H1 (cell line): ENCODE measurements around the gene MAP1A. TPM values are rescaled to one million over a fixed set of nuclear protein-coding genes. Genes with fewer than 3 reads are reported as not detected.

Experiments
- CTCF ChIA-PET: fragments of 300-600 bp; sonication (Branson Sonifier 250); formaldehyde crosslinking; loops from one replicate; lab custom pipeline; 2021; ENCODE audit not compliant: partially characterized antibody; lab: Charles Lee
- POLR2A ChIA-PET: fragments of 300-600 bp; sonication (Branson Sonifier 250); formaldehyde crosslinking; loops from one replicate; lab custom pipeline; 2021; ENCODE audit warnings: inconsistent platforms; ENCODE audit not compliant: partially characterized antibody; lab: Charles Lee
- DNase-seq, 2 experiments: peaks; one replicate each; pipeline versions ENCODE4 v3.0.0 to v3.0.0-alpha.2; 2010 to 2022; ENCODE audit warnings: low spot score in 2 of 2, low read depth in 1 of 2, mixed read lengths in 1 of 2
- FAIRE-seq: peaks from 2 replicates; lab custom pipeline; 2011; peaks lifted over from hg19 to GRCh38; lab: Jason Lieb, UNC
- H2AFZ ChIP-seq: 2 replicates; pipeline ENCODE4 v1.8.1; 2012; ENCODE audit warnings: low read length, inconsistent platforms
- H2AK5ac ChIP-seq: 2 replicates; pipeline ENCODE4 v1.6.1; 2013; ENCODE audit warnings: low read depth, low read length
- H2BK120ac ChIP-seq: replicated peaks from 2 replicates; pipeline ENCODE3; 2013; ENCODE audit warnings: low read depth, low read length, inconsistent platforms
- H2BK12ac ChIP-seq: 2 replicates; pipeline ENCODE4 v1.6.1; 2013; ENCODE audit warnings: low read depth, low read length
- H2BK15ac ChIP-seq: 2 replicates; pipeline ENCODE4 v1.6.1; 2013; ENCODE audit warnings: low read length
- H2BK20ac ChIP-seq: 2 replicates; pipeline ENCODE4 v1.6.1; 2013; ENCODE audit warnings: low read length
- H2BK5ac ChIP-seq: 2 replicates; pipeline ENCODE4 v1.6.1; 2013; ENCODE audit warnings: low read depth, low read length
- H3K14ac ChIP-seq: 2 replicates; pipeline ENCODE4 v1.6.1; 2013; ENCODE audit warnings: inconsistent platforms; ENCODE audit not compliant: insufficient read length
- H3K18ac ChIP-seq: 2 replicates; pipeline ENCODE4 v1.6.1; 2013; ENCODE audit warnings: low read length; ENCODE audit errors: extremely low read depth
- H3K23ac ChIP-seq: 2 replicates; pipeline ENCODE4 v1.6.1; 2013; ENCODE audit warnings: inconsistent platforms; ENCODE audit not compliant: insufficient read length
- H3K23me2 ChIP-seq: 2 replicates; pipeline ENCODE4 v1.6.1; 2013; ENCODE audit warnings: low read depth, low read length
- H3K27ac ChIP-seq: 2 replicates; pipeline ENCODE4 v1.6.1; 2011; ENCODE audit warnings: low read depth, low read length, inconsistent platforms
- H3K27me3 ChIP-seq, 4 experiments: replicated peaks in 1 of 4; 1 replicate in 1 of 4; 2 replicates in 3 of 4; pipeline versions ENCODE4 v1.6.1 to v1.8.1; 2011 to 2013; ENCODE audit warnings: low read length in 3 of 4, mild to moderate bottlenecking in 3 of 4, inconsistent platforms in 2 of 4, mixed read lengths in 2 of 4, moderate library complexity in 1 of 4; ENCODE audit not compliant: control insufficient read depth in 3 of 4, insufficient read depth in 3 of 4; ENCODE audit errors: extremely low read depth in 1 of 4
- H3K36me3 ChIP-seq, 4 experiments: 2 replicates each; pipeline versions ENCODE4 v1.6.1 to v1.8.1; 2011 to 2013; ENCODE audit warnings: mild to moderate bottlenecking in 4 of 4, low read length in 3 of 4, moderate library complexity in 2 of 4, control low read depth in 1 of 4, inconsistent platforms in 1 of 4; ENCODE audit not compliant: insufficient read depth in 4 of 4, control insufficient read depth in 2 of 4
- H3K4ac ChIP-seq: replicated peaks from 2 replicates; pipeline ENCODE3; 2013; ENCODE audit warnings: low read length, low read depth, mixed read lengths, inconsistent platforms; ENCODE audit not compliant: insufficient read length
- H3K4me1 ChIP-seq, 4 experiments: replicated peaks in 1 of 4; 1 replicate in 1 of 4; 2 replicates in 3 of 4; pipeline versions ENCODE4 v1.6.1 to v1.8.1; 2011 to 2013; ENCODE audit warnings: low read length in 3 of 4, inconsistent platforms in 2 of 4, mixed read lengths in 1 of 4; ENCODE audit not compliant: insufficient read depth in 4 of 4, control insufficient read depth in 3 of 4
- H3K4me2 ChIP-seq, 2 experiments: 2 replicates each; pipeline versions ENCODE4 v1.6.1 to v1.8.1; 2011 to 2013; ENCODE audit warnings: low read depth in 2 of 2, low read length in 2 of 2, control low read depth in 1 of 2, inconsistent platforms in 1 of 2, mild to moderate bottlenecking in 1 of 2; ENCODE audit not compliant: insufficient read depth in 1 of 2
- H3K4me3 ChIP-seq, 4 experiments: fragments of 200-600, 300-600 bp in 1 of 4; sonication (generic), shearing (Covaris generic), sonication (Bioruptor Twin) in 1 of 4; 2 replicates each; pipeline versions ENCODE4 v1.5.1 to v1.8.1; 2011 to 2016; ENCODE audit warnings: low read length in 4 of 4, low read depth in 3 of 4, control low read depth in 2 of 4, inconsistent platforms in 2 of 4, mild to moderate bottlenecking in 2 of 4, mixed read lengths in 1 of 4, moderate library complexity in 1 of 4; ENCODE audit not compliant: insufficient read depth in 2 of 4; ENCODE audit errors: extremely low read depth in 1 of 4
- H3K56ac ChIP-seq: replicated peaks from 2 replicates; pipeline ENCODE3; 2013; ENCODE audit warnings: low read depth, mild to moderate bottlenecking, mixed read lengths, low read length, inconsistent platforms; ENCODE audit not compliant: insufficient read length
- H3K79me1 ChIP-seq: 2 replicates; pipeline ENCODE4 v1.6.1; 2013; ENCODE audit warnings: low read depth, low read length, control low read depth
- H3K79me2 ChIP-seq, 2 experiments: 2 replicates each; pipeline versions ENCODE4 v1.6.1 to v1.8.1; 2012 to 2013; ENCODE audit warnings: low read length in 2 of 2, mild to moderate bottlenecking in 2 of 2, inconsistent platforms in 1 of 2; ENCODE audit not compliant: insufficient read depth in 2 of 2, control insufficient read depth in 1 of 2
- H3K9ac ChIP-seq, 4 experiments: replicated peaks in 1 of 4; 1 replicate in 1 of 4; 2 replicates in 3 of 4; pipeline versions ENCODE4 v1.6.1 to v1.8.1; 2011 to 2013; ENCODE audit warnings: low read depth in 3 of 4, low read length in 3 of 4, control low read depth in 2 of 4, mild to moderate bottlenecking in 2 of 4, moderate library complexity in 2 of 4, inconsistent platforms in 1 of 4; ENCODE audit errors: extremely low read depth in 1 of 4
- H3K9me3 ChIP-seq, 2 experiments: 2 replicates each; pipeline versions ENCODE4 v1.6.1 to v1.8.1; 2012 to 2013; ENCODE audit warnings: mild to moderate bottlenecking in 2 of 2, moderate library complexity in 2 of 2, control low read depth in 1 of 2, inconsistent platforms in 1 of 2, low read depth in 1 of 2, low read length in 1 of 2, mixed read lengths in 1 of 2; ENCODE audit not compliant: insufficient read depth in 2 of 2
- H4K20me1 ChIP-seq, 2 experiments: replicated peaks in 1 of 2; 2 replicates each; pipeline versions ENCODE3 to v1.8.1; 2011 to 2013; ENCODE audit warnings: inconsistent platforms in 2 of 2, low read length in 2 of 2, mild to moderate bottlenecking in 1 of 2; ENCODE audit not compliant: insufficient read depth in 2 of 2, control insufficient read depth in 1 of 2
- H4K5ac ChIP-seq: 2 replicates; pipeline ENCODE4 v1.6.1; 2013; ENCODE audit warnings: low read length, low read depth, mixed read lengths, inconsistent platforms; ENCODE audit not compliant: insufficient read length
- H4K8ac ChIP-seq: 2 replicates; pipeline ENCODE4 v1.8.0; 2013; ENCODE audit warnings: mild to moderate bottlenecking, moderate library complexity, low read length, inconsistent platforms; ENCODE audit not compliant: insufficient read depth; ENCODE audit errors: extremely low read depth
- H4K91ac ChIP-seq: replicated peaks from 2 replicates; pipeline ENCODE3; 2013; ENCODE audit warnings: low read length, mixed read lengths, inconsistent platforms; ENCODE audit not compliant: insufficient read length
- CTBP2 ChIP-seq: IDR thresholded peaks from 2 replicates; pipeline ENCODE4 v1.7.0; 2011; ENCODE audit warnings: borderline replicate concordance, mild to moderate bottlenecking, moderate library complexity, mixed read lengths, low read length; ENCODE audit not compliant: insufficient read depth, insufficient read length
- FOSL1 ChIP-seq: IDR thresholded peaks from 2 replicates; pipeline ENCODE4 v1.6.1; 2011; ENCODE audit warnings: mild to moderate bottlenecking, low read depth, low read length, moderate library complexity; ENCODE audit not compliant: insufficient read depth
- NRF1 ChIP-seq: IDR thresholded peaks from 2 replicates; pipeline ENCODE4 v1.6.1; 2011; ENCODE audit warnings: mild to moderate bottlenecking, low read depth, low read length, improper control_type of control experiment
- RBBP5 ChIP-seq: IDR thresholded peaks from 2 replicates; pipeline ENCODE4 v1.7.1; 2012; ENCODE audit warnings: low read depth, mild to moderate bottlenecking, inconsistent platforms, low read length, moderate library complexity, borderline replicate concordance
- SIN3A ChIP-seq, 2 experiments: IDR thresholded peaks in 1 of 2; conservative IDR thresholded peaks in 1 of 2; 2 replicates each; pipeline ENCODE4 v1.6.1; 2011 to 2012; ENCODE audit warnings: low read length in 2 of 2, improper control_type of control experiment in 1 of 2, low read depth in 1 of 2, mild to moderate bottlenecking in 1 of 2
- SUZ12 ChIP-seq: fragments of 200-600 bp; sonication (generic); IDR thresholded peaks from 2 replicates; pipeline ENCODE4 v1.6.1; 2012; ENCODE audit warnings: mild to moderate bottlenecking, inconsistent platforms, low read length, moderate library complexity, mixed read lengths
- ZNF274 ChIP-seq: IDR thresholded peaks from 2 replicates; pipeline ENCODE4 v1.7.0; 2012; ENCODE audit warnings: low read length, borderline replicate concordance; ENCODE audit errors: extremely low read depth
- WGBS, 2 experiments: shearing (Covaris generic) in 1 of 2; methylation state at CpG; one replicate each; pipeline versions ENCODE4 v1.1.6 to v1.1.7; 2013 to 2015; ENCODE audit warnings: low lambda C conversion rate in 2 of 2, mixed read lengths in 2 of 2, inconsistent platforms in 1 of 2, low coverage in 1 of 2, missing lambda C conversion rate in 1 of 2; ENCODE audit not compliant: insufficient replicate concordance in 2 of 2, insufficient coverage in 1 of 2, insufficient read length in 1 of 2; ENCODE audit errors: extremely low coverage in 1 of 2, missing lambda C conversion rate in 1 of 2; 5-methylcytosine and 5-hydroxymethylcytosine counted together
- polyA plus RNA-seq, 7 experiments: library from polyadenylated mRNA; depleted of rRNA in 3 of 7; stranded (reverse) in 5 of 7; unstranded in 2 of 7; fragments of >200 nt in 5 of 7; fragments of 200-250 nt in 2 of 7; gene quantifications; 1 replicate in 5 of 7; 2 replicates in 1 of 7; 4 replicates in 1 of 7; pipeline versions ENCODE4 v1.2.1 to v1.2.3, GENCODE V29; 2011 to 2013; ENCODE audit warnings: missing spikeins in 2 of 7, mixed read lengths in 2 of 7
- total RNA-seq: library from RNA; stranded (reverse); fragmentation: NEBNext Ultra II Directional; extraction: Animal tissue kit (Norgen Biotek cat#: 25700); gene quantifications from 2 replicates; pipeline ENCODE4 v1.2.1, GENCODE V29; 2021

The MAP1A gene
- total and polyA plus RNA-seq, 2 of the 8 experiments (the other 6 are each of a cell fraction or from before 2014, with no cell fraction given) = 0.80 to 2.4 TPM

- 0 out of 2 replicates have a peak overlapping the region, but pooled peaks have one; percentile 74 for H2AFZ ChIP-seq
- FAIRE-seq (no peak), DNase-seq (no peak)
- no peak overlapping the region for H4K91ac ChIP-seq
- no peak overlapping the region for H2BK12ac ChIP-seq
- no peak overlapping the region for H2AK5ac ChIP-seq
- H4K20me1 ChIP-seq = peaks cover 0 to 2% of the 10 kb centered on the region in 2 experiments
- no peak overlapping the region for H2BK120ac ChIP-seq
- H2BK15ac ChIP-seq = no peak overlapping the region
- H3K9ac ChIP-seq = no peak overlapping the region; a peak in 1 of 7 replicates
- H3K4ac ChIP-seq = no peak overlapping the region
- H3K4me3 ChIP-seq = peak overlapping the region in 1 of 4 experiments; percentile 72; a peak in 1 of 8 replicates
- peaks cover 4 to 50% (median 35%) of the 10 kb centered on the region in 4 experiments for H3K27me3 ChIP-seq
- ChIA-PET POLR2A (interaction anchor here (0.9 to 3.0 kb wide), 6 partner anchors 13 to 25 kb away, joined by 3 to 8 read pairs (median 3); partner anchors contain the start of gene TP53BP1), CTCF (interaction anchor here (0.8 to 9.4 kb wide), 13 partner anchors 8 to 261 kb away, joined by 3 to 121 read pairs (median 5); partner anchors contain the start of genes ELL3 and TP53BP1)
- TF ChIP-seq SUZ12 = no peak
- no peak for TF ChIP-seq NRF1
- TF ChIP-seq CTBP2 = no peak
- TF ChIP-seq SIN3A (conservative IDR thresholded peaks at IDR 0.05 in 1 of 2, IDR thresholded peaks at IDR 0.05 in 1 of 2; ENCODE audit: low read depth in 1 of 2, low read length in 2 of 2) = no peak
- no peak for TF ChIP-seq RBBP5
- no peak for TF ChIP-seq ZNF274
- no peak for TF ChIP-seq FOSL1
- H2BK20ac ChIP-seq = no peak overlapping the region
- no peak overlapping the region for H4K5ac ChIP-seq
- H3K9me3 ChIP-seq = no peaks in the 10 kb centered on the region
- H2BK5ac ChIP-seq = no peak overlapping the region
- H3K14ac ChIP-seq = no peak overlapping the region
- H3K36me3 ChIP-seq = no peaks in the 10 kb centered on the region
- no peak overlapping the region for H3K56ac ChIP-seq
- no peak overlapping the region for H3K23ac ChIP-seq
- H3K27ac ChIP-seq = no peak overlapping the region
- no peaks in the 10 kb centered on the region for H3K79me1 ChIP-seq
- no peaks in the 10 kb centered on the region for H3K79me2 ChIP-seq
- peaks cover 11 to 32% (median 16%) of the 10 kb centered on the region in 4 experiments; a peak in 6 of 7 replicates for H3K4me1 ChIP-seq
- 59% methylated on average over 2 of the region's 2 CpGs; no CpG with 5 or more reads in 1 of the 2 experiments for WGBS, 2 experiments
- peak overlapping the region; percentile 48 to 78; a peak in 2 of 4 replicates for H3K4me2 ChIP-seq
- H3K18ac ChIP-seq = no peak overlapping the region
- no peak overlapping the region for H4K8ac ChIP-seq
- H3K23me2 ChIP-seq = peaks cover 20% of the 10 kb centered on the region
Observed at GRCh38 chr15:43515741-43516140, 1.7 kb upstream of the MAP1A start.
